Measurements from ENCODE around the gene LRRC49. TPM values are rescaled to one million over a fixed set of nuclear protein-coding genes. Genes with fewer than 3 reads are reported as not detected.
"Not testable (repeated sequence)": the region's sequence is repeated elsewhere in the genome, so short reads cannot be mapped to it uniquely, and the experiment has no call there.

Gene LRRC49
- total RNA-seq, 1 donor from 2014 or later, result 18.0 TPM

GRCh38 chr15:70853973-70854665 is 38.5 kb upstream of the LRRC49 start, which contains the start of gene LARP6:
Gene LARP6, minus strand, starts transcription at chr15:70854157. Its CDS starts 69 bp downstream, at chr15:70854088.
- no peak for TF ChIP-seq CTCF (conservative IDR thresholded peaks at IDR 0.05; ENCODE audit: low read depth, low read length)
- H3K4me3 ChIP-seq (ENCODE audit: low read depth, low read length), result peak within 1 kb of the TSS; percentile 74
- DNase-seq (ENCODE audit: low read depth), result no peak

- DNase-seq (ENCODE audit: low read depth), result no peak
- H3K4me3 ChIP-seq (ENCODE audit: low read depth, low read length), result peak overlapping the region; percentile 74
- no peak for TF ChIP-seq CTCF (conservative IDR thresholded peaks at IDR 0.05; ENCODE audit: low read depth, low read length)
These were observed 38.0 kb upstream of the LRRC49 start for GRCh38 chr15:70854666-70854976.

- no peak for DNase-seq (ENCODE audit: low read depth)
- no peak for TF ChIP-seq CTCF (conservative IDR thresholded peaks at IDR 0.05; ENCODE audit: low read depth, low read length)
- no peak overlapping the region for H3K4me3 ChIP-seq (ENCODE audit: low read depth, low read length)
These were observed 36.9 kb upstream of the LRRC49 start for GRCh38 chr15:70855764-70856163.

GRCh38 chr15:70856177-70856883 is 36.3 kb upstream of the LRRC49 start:
- no peak for DNase-seq (ENCODE audit: low read depth)
- TF ChIP-seq CTCF (conservative IDR thresholded peaks at IDR 0.05; ENCODE audit: low read depth, low read length), result no peak
- H3K4me3 ChIP-seq (ENCODE audit: low read depth, low read length), result no peak overlapping the region

GRCh38 chr15:70856884-70857561 is 35.6 kb upstream of the LRRC49 start:
- no peak overlapping the region for H3K4me3 ChIP-seq (ENCODE audit: low read depth, low read length)
- TF ChIP-seq CTCF (conservative IDR thresholded peaks at IDR 0.05; ENCODE audit: low read depth, low read length), result no peak
- DNase-seq (ENCODE audit: low read depth), result peak; percentile 81

- TF ChIP-seq CTCF (conservative IDR thresholded peaks at IDR 0.05; ENCODE audit: low read depth, low read length), result no peak
- no peak for DNase-seq (ENCODE audit: low read depth)
- no peak overlapping the region for H3K4me3 ChIP-seq (ENCODE audit: low read depth, low read length)
These were observed 34.9 kb upstream of the LRRC49 start for GRCh38 chr15:70857562-70858285.

- H3K4me3 ChIP-seq (ENCODE audit: low read depth, low read length), result not testable (repeated sequence)
These were observed 33.9 kb upstream of the LRRC49 start for GRCh38 chr15:70858614-70859321.

More at GRCh38 chr15:70858614-70859321, 33.9 kb upstream of the LRRC49 start:
- DNase-seq (ENCODE audit: low read depth), result not testable (repeated sequence)

Data from epithelial cell of proximal tubule (primary cell).